HG02938 (cell line): ENCODE data around the gene MIER1.
"Not testable (repeated sequence)": the region's sequence is repeated elsewhere in the genome, so short reads cannot be mapped to it uniquely, and the experiment has no call there.

ENCODE experiments used
- ATAC-seq: cut with Tn5 transposase; IDR thresholded peaks from one replicate; pipeline ENCODE4 v1.9.1; 2021; ENCODE audit warnings: mild to moderate bottlenecking, moderate library complexity; ENCODE audit not compliant: unreplicated experiment

Gene MIER1

DNA sequence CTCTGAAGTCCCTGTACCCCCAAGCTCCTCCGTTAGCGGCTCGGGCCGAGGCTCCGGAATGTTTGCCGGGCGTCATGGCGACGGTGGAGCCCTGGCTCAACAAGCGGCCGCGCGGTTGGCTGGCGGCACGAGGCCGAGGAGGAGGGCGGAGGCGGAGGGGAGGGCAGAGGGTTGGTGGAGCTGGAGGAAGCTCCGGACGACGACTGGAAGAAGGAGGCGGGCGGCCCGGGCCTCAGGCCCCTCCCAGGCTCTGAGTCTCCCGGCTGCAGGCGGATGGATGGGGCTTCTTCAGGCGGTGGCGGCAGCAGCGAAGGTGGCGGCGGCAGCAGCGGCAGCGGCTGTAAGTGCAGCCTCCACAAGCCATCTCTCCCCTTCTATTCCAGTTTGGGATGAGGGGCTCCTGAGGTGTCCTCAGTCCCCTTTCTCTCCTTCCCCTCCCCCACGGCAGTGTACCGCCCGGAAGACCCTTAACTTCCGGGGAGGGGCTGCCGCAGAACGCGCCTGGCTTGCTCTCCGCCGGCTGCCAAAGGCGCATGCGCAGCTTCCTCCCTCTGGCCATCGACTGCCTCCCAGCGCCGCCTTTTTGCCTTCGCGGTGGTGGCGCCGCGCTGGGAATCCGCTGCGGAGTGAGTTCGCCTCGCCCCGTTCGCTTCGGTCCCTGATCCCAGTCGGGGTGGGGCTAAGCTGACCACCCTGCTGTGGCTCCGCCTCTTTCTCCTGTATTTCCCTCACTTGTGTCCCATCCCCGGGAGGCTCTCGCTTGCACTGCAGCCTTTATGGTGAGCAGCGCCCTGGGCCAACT lies at the start of gene MIER1, which contains the start of gene DNAI4:
Gene MIER1, plus strand, starts transcription at position 235 of the 802 bp plus-strand sequence. Its CDS starts 39 bp downstream, at position 274.
Gene DNAI4, minus strand, starts transcription at position 101 of the 802 bp plus-strand sequence. Its CDS starts 25 bp downstream, at position 76.
- peak; percentile 93 for ATAC-seq

GRCh38 chr1:66876664-66877063 lies 48.1 kb upstream of the MIER1 start:
- no peak for ATAC-seq

DNA sequence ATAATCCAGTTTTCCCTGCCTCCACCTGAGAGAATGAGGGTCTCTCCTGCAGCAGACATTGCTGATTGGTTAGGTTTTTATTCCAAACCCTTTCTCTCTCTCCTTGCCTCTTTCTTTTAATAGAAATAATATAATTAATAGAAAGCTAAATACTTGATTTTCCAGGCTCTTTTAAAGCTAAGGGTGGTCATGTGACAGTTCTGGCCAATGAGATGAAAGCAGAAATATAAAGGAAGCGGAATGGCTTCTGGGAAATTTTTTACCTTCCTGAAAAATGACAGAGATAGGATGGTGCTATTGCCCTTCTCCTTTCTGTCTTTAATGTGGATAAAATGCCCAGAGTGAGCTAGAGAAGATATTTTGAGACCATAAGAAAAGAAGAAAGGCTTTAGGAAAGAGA lies 35.8 kb upstream of the MIER1 start:
- ATAC-seq = no peak

- no peak for ATAC-seq
Measured at GRCh38 chr1:66890621-66891020, 34.2 kb upstream of the MIER1 start.

DNA sequence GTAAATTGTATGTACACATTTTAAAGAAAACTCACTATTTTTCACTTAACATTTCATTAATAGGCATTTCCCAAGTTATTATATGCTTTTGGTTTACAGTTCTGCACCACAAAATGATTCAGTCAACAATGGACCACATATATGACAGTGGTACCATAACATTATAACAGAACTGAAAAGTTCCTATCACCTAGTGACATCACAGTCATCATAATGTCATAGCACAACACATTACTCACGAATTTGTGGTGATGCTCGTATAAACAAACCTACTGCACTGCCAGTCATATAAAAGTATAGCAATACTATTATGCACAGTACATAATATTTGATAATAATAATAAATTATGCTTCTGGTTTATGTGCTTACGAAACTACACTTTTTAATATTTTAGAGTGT lies 31.1 kb upstream of the MIER1 start:
- no peak for ATAC-seq

DNA sequence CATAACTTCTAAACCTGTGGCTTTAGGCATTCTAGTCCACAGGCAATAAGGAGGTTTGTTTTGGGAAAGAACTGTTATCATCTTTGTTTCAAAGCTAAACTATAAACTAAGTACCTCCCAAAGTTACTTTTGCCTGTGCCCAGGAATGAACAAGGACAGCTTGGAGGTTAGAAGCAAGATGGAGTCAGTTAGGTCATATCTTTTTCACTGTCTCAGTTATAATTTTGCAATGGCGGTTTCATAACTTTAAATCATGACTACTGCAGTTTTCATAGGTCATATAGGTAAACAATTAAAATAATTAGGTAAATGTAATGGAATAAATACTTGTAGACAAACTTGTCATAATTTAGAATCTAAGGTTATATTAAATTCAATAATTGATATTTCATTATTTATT lies 9.6 kb upstream of the MIER1 start:
- ATAC-seq = not testable (repeated sequence)

- no peak for ATAC-seq
Measured at GRCh38 chr1:66916320-66916719, 8.5 kb upstream of the MIER1 start.

DNA sequence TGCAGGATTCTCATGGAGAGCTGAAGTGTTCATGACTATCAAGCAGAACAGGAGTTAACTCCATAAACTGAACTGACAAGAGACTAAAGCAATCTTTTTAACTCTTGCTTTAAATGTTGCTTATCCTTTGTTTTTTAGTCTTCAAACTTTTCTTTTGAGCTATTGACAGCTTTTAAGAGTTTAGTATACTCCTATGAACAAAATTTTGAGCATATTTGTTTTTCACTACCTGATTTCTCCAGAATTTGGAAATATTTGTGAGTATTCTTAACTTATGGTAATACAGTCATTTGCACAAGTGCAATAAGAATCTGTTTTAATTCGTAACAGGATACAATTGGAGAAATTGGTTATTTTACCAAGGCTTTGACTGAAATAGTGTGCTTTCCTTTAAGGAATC lies 7.3 kb upstream of the MIER1 start:
- no peak for ATAC-seq

DNA sequence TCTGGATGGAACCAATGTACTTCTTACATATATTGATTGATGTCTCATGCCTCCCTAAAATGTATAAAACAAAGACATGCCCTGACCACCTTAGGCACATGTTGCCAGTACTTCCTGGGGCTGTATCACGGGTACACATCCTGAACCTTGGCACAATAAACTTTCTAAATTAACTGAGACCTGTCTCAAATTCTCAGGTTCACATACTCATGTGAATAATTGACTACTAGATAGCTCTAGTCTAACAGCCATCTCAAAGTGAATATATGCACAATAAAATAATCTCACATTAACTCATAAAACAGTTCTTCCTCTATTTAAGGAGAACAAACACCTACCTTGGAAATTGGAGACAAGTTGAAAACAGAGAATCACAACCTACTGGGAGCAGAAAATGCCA lies 5.7 kb upstream of the MIER1 start:
- ATAC-seq = no peak

DNA sequence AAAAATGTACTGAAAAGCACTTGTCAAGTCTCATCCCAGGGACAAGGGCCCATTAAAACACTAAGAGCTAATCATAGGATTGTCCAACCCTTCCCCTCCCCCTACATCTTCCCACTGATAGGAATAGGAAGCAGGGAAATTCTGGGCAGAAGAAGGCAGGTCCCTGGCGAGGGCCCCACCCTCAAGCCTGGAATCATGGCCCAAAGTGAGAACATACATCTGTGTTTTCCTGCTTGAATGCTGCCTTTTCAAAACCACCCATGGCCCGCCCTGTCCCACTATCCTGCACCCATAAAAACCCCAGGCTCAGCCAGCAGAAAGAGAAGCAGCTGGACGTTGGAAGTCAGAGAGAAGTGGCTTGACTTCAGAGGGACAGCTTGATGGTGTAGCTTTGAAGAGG lies 5.0 kb upstream of the MIER1 start:
- ATAC-seq = no peak

DNA sequence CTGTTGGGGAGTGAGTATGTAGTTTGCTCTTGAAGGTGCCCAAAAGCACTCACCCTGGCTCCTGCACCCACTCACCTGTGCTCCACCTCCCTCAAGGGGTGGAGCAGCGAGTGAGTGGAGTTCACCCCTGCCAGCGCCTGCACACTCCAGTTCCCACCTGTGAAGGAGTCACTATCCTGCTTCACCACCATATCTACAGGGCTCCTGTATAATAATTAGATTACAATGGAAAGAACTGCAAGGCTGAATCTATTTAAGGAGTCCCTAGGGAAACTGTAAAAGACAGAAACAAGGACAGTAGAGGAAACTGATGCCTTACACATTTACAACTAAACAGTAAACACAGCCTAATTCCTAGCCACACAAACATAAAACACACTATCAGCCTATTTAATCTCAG lies 4.2 kb upstream of the MIER1 start:
- no peak for ATAC-seq

GRCh38 chr1:66925558-66925910 lies 744 bp downstream of the MIER1 start:
- ATAC-seq = peak; percentile 2

DNA sequence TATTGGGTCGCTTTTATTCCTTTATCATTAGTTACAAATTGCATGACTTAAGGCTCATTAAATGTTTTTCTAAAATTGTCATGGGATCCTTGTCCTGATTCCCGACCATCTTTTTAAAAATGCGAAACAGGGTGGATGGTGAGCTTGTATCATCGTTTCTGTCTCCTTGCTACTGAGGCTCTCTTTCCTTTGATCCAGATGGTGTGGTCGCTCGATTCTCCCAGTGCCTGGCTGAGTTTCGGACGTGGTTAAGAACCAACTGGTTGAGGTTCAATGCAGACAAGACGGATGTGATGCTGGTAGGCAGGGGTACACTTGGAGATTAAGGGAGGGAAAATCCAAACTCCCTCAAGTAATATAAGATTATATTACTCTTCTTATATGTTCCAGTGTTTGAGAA lies 1.2 kb downstream of the MIER1 start:
- ATAC-seq = no peak

DNA sequence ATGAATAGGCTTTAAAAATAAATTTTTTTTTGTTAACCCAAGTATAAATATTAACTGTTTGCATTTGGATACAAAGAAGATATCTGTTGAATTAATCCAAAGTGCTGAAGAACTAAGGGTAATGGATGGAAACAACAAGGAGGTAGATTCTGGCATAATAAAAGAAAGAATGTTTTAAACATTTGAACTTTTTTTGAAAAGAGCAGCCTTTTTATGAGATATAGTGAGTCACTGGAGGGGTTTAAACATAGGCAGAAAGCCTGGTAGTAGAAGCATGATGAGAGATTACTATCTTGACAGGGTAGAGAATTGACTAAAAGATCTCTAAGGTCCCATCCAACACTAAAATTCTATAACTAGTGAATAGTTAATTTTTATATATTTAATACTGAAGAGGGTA lies 2.7 kb downstream of the MIER1 start:
- no peak for ATAC-seq

GRCh38 chr1:66929146-66929688 lies 4.4 kb downstream of the MIER1 start:
- no peak for ATAC-seq

DNA sequence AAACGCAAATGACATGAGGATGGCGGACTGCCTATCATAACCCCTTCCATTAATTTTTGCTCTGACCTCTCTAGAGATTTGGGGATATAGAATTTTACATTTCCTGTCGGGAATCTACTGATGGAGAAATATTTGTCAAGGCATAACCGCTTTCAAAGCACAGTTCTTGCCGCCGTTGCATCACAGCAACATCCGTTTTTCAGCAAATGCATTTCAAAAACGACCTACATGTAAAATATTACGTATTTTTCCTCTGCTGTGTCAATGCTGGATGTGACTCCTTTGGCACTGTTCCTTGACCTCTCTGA lies 4.9 kb downstream of the MIER1 start:
- ATAC-seq = no peak

DNA sequence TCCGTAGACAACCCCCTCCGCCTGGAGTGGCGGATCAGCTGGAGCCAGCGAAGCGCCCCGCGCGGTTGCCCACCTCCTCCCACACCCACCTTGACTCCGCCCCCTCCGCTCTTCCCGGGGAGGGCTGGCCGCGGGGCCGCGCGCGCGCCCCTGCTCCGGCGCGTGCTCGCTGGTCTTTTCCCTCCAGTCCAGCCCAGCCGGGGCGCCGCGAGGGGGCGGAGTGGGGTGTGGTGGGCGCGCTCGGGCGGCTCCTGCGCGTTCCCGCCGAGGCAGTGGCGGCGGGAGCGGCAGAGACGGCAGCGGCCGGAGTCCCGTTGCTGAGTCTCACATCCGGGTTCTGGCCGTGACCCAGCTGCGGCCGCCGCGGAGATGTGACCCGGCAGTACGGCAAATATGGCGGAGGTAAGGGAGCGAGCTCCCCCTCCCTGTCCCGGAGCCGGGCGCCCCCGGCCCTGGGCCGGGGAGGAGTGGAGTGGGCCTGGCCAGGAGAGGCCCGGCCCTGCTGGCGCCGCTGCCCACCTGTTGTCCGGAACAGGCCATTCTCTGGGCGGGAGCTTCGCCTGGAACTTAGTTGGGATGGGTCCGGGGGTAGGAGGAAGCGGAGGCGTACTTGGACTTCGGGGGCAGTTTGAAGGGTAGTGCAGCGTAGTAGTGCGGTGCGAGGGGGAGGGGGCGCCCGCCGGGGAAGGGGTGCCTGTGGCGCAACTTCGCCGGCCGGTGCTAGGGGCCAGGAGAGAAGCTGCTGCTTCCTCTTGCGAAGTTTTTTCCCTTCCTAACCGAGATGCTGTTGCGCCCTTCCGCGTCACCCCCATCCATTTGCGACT lies 5.4 kb downstream of the MIER1 start:
- peak; percentile 63 for ATAC-seq

GRCh38 chr1:66930823-66931174 lies 6.0 kb downstream of the MIER1 start:
- no peak for ATAC-seq

DNA sequence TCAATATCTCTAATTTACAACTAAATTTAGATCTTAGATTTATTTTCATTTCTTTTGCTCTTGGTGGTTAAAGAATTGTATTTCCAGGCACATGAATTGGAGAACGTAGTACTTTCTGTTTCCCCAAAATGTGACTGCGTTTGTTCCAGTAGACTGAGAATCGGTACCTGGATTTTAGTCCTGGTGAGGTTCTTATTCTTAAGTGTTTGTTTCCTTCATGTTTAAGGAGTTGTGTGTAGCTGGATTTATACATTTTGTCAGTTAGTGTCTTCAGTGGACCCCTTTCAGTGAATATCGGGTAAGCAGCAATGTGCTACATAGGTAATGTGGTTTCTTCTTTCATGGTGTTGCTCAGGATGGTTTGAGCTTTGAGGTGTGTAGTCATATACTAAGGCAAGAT lies 6.8 kb downstream of the MIER1 start:
- no peak for ATAC-seq

DNA sequence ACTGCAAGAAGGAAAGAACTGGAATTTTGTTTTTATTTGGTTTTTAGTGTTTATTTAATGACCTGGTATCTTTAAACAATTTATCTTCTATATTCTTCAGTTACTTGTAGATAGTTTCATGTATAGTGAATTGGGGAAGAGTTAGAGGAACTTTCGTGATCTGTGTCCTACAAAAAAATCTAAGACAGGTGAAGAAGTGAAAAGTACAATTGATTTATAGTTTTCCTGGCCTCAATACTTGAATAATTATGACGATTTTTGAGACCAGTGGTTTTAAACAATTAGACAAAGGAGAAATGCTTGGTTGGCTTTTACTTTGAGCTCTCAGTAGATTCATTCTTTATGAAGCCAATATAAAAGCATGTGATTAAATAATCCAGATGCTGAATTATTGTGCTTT lies 7.5 kb downstream of the MIER1 start:
- ATAC-seq = no peak

- ATAC-seq = no peak
Measured at GRCh38 chr1:66933887-66934700, 9.3 kb downstream of the MIER1 start.
